HEK293 (cell line): Measurements from ENCODE around the gene AP5M1.

Experiments used
- ZNF114 ChIP-seq: fragments of 450-650 bp; formaldehyde crosslinking; IDR thresholded peaks from 2 replicates; pipeline ENCODE4 v1.5.0; 2017; ENCODE audit warnings: missing biosample characterization, missing genetic modification characterization
- TF ChIP-seq, protein P1 (sequence below): fragments of 450-650 bp; formaldehyde crosslinking; IDR thresholded peaks from 2 replicates; pipeline ENCODE4 v1.5.1; 2016; ENCODE audit warnings: missing biosample characterization, missing genetic modification characterization
- TF ChIP-seq, protein P2 (sequence below): fragments of 450-650 bp; formaldehyde crosslinking; IDR thresholded peaks from 2 replicates; pipeline ENCODE4 v1.5.1; 2016; ENCODE audit warnings: missing biosample characterization, missing genetic modification characterization
- TF ChIP-seq, protein P3 (sequence below): fragments of 450-650 bp; formaldehyde crosslinking; IDR thresholded peaks from 2 replicates; pipeline ENCODE4 v1.5.1; 2016; ENCODE audit warnings: missing biosample characterization, missing genetic modification characterization

DNA sequence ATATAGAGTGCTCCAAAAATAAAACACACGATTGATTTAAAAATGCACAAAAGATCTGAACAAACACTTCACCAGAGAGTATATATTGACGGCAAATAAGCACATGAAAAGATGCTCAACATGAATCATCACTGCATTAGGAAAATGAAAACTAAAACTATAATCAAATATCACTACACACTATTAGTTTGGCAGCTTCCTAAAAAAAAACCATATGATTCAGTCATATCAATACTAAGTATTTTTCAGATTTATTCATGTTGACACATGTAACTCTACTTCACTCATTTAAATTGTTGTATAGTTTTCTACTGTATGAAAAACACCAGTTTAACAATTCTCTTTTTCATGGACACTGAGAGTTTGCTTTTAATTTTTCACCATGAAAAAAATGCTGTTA is 41.7 kb upstream of the AP5M1 start:
- TF ChIP-seq, protein P1, sequence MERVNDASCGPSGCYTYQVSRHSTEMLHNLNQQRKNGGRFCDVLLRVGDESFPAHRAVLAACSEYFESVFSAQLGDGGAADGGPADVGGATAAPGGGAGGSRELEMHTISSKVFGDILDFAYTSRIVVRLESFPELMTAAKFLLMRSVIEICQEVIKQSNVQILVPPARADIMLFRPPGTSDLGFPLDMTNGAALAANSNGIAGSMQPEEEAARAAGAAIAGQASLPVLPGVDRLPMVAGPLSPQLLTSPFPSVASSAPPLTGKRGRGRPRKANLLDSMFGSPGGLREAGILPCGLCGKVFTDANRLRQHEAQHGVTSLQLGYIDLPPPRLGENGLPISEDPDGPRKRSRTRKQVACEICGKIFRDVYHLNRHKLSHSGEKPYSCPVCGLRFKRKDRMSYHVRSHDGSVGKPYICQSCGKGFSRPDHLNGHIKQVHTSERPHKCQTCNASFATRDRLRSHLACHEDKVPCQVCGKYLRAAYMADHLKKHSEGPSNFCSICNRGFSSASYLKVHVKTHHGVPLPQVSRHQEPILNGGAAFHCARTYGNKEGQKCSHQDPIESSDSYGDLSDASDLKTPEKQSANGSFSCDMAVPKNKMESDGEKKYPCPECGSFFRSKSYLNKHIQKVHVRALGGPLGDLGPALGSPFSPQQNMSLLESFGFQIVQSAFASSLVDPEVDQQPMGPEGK (tag by site-specific recombination) = no peak
- no peak for TF ChIP-seq ZNF114 (tag by site-specific recombination)
- TF ChIP-seq, protein P2, sequence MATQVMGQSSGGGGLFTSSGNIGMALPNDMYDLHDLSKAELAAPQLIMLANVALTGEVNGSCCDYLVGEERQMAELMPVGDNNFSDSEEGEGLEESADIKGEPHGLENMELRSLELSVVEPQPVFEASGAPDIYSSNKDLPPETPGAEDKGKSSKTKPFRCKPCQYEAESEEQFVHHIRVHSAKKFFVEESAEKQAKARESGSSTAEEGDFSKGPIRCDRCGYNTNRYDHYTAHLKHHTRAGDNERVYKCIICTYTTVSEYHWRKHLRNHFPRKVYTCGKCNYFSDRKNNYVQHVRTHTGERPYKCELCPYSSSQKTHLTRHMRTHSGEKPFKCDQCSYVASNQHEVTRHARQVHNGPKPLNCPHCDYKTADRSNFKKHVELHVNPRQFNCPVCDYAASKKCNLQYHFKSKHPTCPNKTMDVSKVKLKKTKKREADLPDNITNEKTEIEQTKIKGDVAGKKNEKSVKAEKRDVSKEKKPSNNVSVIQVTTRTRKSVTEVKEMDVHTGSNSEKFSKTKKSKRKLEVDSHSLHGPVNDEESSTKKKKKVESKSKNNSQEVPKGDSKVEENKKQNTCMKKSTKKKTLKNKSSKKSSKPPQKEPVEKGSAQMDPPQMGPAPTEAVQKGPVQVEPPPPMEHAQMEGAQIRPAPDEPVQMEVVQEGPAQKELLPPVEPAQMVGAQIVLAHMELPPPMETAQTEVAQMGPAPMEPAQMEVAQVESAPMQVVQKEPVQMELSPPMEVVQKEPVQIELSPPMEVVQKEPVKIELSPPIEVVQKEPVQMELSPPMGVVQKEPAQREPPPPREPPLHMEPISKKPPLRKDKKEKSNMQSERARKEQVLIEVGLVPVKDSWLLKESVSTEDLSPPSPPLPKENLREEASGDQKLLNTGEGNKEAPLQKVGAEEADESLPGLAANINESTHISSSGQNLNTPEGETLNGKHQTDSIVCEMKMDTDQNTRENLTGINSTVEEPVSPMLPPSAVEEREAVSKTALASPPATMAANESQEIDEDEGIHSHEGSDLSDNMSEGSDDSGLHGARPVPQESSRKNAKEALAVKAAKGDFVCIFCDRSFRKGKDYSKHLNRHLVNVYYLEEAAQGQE = no peak
- TF ChIP-seq, protein P3, sequence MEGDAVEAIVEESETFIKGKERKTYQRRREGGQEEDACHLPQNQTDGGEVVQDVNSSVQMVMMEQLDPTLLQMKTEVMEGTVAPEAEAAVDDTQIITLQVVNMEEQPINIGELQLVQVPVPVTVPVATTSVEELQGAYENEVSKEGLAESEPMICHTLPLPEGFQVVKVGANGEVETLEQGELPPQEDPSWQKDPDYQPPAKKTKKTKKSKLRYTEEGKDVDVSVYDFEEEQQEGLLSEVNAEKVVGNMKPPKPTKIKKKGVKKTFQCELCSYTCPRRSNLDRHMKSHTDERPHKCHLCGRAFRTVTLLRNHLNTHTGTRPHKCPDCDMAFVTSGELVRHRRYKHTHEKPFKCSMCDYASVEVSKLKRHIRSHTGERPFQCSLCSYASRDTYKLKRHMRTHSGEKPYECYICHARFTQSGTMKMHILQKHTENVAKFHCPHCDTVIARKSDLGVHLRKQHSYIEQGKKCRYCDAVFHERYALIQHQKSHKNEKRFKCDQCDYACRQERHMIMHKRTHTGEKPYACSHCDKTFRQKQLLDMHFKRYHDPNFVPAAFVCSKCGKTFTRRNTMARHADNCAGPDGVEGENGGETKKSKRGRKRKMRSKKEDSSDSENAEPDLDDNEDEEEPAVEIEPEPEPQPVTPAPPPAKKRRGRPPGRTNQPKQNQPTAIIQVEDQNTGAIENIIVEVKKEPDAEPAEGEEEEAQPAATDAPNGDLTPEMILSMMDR (tag by site-specific recombination) = no peak
